Middle frontal gyrus (tissue), 1 donor: ENCODE measurements around the gene CHDH.

Experiments
- DNase-seq: peaks from one replicate; pipeline ENCODE4 v3.0.0-alpha.2; 2015; ENCODE audit warnings: low spot score; ENCODE audit errors: extremely low spot score

The CHDH gene

DNA sequence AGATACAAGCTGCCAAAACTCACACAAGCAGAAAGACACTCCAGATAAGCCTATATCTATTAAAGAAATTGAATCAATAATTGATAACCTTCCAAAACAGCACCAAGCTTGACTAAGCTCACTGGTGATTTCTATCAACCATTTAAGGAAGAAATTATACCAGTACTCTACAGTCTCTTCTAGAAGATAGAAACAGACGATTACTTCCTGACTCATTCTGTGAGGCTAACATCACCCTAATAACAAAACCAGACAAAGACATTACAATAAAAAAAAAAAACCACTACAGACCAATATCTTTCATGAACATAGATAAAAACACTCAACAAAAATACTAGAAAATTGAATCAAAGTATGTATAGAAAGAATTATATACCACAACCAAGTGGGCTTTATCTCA lies 20.2 kb downstream of the CHDH start:
- no peak for DNase-seq

DNA sequence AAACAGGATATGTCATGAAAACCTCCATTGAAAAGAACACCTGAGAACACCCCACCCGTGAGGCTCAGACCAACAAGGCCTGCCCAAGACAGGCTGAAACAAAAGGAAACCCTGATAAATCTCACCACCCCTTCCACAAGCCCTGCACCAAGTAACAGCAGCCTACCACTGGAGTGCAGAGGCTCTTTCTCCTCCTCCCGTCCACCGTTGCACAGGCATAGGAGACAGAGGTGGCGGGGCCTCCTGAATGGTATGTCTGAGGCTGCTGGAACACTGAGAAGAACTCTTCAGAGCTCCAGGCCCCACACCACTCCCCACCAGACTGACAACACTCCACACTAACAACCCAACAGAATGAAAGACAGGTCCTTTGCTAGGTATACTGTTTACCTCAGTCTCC lies 21.4 kb downstream of the CHDH start:
- DNase-seq: no peak

DNA sequence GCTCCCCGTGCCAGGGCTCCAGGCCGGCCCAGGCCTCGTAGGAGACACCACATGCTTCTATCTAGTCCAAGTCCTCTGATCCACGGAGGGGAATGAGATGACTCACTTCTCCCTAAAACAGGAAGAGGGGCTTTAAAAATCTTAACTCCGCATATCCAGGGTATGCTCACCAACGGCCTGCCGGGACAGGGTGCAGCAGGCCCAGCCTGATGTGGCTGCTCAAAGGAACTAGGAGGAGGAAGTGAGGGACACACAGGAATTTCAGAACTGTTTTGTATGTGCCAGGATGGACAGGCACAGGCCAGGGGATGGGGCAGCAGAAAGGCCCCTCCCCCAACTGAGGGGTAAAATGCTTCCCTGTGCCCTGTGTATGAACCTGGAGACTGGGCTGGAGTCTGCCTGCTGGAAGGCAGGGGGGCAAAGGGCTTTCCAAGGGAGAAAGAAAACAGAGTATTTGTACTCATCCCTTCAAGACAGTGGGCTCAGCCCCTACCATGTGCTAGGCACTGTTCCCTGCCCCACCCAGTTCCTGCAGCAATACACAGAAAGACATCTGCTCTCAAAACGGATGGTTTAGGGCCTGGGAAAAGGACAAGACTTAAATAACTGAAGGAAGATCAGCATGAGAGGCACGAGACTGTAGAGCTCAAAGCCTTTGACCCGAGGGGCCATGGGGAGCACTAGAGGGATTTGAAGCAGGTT lies 22.1 kb downstream of the CHDH start:
- DNase-seq: no peak

DNA sequence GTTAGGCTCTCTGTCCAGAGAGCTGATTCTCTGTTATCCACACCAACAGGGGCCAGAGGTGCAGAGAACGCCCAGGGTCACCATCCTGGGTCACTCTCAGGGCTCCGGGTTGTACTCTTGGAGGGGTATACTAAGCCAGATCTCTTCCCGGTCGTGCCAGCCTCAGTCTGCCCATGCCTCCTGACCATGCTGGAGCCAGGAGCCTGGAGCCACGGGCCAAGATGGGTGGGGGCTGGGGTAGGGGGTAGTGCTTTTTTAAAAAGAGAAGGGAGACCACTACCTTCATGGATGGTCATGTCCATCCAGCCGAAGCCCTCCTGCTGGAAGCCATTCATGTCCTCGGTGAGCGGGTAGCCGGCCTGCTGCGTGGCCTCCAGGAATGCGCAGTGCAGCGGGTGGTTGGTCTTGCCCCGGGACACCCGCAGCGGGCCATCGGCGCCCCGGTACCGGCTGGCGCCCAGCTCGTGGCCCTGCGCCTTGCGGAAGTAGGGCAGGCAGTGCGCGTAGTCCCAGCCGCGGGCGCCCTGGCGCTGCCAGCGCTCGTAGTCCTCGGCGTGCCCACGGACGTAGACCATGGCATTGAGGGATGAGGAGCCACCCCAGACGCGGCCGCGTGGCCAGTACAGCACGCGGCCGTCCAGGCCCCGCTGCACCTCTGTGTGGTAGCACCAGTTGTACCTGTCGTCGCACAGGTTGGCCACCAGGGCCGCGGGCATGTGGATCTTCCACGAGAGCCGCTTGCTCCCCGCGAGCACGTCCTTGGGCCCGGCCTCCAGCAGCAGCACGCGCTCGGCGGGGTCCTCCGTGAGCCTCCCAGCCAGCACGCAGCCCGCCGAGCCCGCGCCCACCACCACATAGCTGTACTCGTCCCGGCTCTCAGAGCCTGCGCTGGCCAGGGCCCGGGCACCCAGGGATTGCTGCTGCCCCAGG lies 22.9 kb downstream of the CHDH start:
- no peak for DNase-seq

DNA sequence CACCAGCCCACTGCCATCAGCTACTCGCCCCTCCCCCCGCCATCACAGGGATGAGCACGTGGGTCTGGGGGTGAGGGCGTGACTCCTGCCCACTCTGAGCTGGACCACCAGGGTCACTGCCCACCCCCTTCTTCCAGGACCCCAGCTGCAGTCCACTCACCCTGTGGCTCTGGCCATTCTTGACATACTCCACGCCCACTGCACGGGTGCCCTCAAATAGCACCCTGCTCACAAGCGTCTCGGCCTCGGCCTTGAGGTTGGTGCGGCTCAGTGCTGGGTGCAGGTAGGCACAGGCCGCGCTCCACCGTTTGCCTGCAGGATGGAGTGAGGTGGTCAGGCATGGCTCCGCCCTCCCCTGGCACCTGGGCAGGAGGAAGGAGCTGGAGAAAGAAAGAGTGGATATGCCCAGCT lies 23.9 kb downstream of the CHDH start:
- DNase-seq: no peak

DNA sequence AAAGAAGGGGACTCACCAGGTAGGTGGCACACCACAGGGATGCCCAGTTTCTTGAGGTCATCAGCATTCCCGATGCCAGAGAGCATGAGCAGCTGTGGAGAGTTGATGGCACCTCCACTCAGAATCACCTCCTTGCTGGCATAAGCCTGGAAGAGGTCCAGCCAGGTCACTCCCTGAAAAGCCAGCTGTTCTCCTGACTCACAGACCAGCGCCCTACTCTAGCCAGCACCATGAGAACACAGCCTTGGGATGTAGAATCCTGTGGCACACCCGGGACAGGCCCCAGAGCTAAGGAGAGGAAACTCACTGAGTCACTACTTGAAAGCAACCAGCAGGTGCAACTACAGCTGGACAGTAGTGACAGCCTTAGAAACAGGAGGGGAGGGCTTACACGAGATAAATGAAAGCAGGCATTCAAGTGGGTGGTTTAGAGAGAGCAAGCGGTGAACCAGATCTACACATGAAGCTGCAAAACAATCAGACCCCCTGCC lies 24.5 kb downstream of the CHDH start:
- no peak for DNase-seq

DNA sequence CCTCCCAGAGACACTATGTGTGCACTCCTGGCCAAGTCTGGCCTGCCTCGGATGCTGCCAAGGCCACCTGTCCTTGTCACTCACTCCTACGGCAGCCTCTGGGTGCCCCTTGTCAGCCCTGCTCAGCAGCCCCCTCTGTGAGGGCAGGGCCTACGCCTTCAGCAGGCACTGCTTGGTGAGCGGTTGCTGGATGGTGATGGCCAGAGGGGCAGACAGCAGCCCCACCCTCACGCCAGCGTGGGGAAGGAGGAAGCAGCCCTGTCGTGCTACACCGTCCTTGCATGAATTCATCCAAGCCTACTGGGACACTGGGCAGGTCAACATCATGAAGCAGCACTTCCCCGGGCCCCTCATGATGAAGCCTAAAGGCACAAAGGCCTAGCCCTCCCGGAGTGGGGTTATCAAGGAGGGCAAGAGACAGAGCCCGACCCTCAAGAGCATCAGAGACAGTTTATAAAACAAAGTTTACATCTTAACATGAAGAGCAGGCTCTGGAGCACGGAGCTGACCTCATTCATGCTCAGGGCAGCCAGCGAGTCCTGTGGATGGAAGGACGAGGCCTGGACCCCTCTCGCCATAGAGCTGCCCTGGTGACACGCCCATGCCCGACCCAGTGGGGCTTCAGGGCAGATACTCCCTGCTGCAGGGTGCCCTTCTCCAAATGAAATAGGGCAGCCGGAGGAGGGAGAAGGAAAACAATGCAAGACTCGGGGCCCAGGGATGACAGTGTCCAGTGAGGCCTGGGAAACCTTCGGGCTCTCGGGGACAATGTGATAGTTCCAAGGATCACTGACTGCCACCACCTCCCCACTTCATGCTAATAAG lies 25.3 kb downstream of the CHDH start:
- DNase-seq: no peak

DNA sequence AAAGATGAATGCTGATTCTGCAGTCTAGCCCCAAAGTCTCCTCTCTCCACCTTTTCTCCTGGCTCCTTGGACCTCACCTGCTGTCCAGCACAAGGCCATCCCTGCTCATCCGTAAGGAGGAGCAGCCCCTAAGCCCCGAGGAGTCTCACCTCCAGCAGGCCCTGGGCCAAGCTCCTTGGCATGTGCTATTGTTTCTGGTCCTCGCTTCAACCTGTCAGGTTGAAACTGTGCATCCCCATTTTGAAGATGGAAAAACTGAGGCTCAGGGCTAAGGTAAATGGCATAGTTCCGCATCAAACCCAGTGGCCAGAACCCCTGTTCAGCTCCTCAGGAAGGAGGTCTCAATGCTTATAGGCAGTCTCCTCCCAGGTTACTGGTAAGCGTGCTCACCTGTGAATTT lies 26.1 kb downstream of the CHDH start:
- no peak for DNase-seq

DNA sequence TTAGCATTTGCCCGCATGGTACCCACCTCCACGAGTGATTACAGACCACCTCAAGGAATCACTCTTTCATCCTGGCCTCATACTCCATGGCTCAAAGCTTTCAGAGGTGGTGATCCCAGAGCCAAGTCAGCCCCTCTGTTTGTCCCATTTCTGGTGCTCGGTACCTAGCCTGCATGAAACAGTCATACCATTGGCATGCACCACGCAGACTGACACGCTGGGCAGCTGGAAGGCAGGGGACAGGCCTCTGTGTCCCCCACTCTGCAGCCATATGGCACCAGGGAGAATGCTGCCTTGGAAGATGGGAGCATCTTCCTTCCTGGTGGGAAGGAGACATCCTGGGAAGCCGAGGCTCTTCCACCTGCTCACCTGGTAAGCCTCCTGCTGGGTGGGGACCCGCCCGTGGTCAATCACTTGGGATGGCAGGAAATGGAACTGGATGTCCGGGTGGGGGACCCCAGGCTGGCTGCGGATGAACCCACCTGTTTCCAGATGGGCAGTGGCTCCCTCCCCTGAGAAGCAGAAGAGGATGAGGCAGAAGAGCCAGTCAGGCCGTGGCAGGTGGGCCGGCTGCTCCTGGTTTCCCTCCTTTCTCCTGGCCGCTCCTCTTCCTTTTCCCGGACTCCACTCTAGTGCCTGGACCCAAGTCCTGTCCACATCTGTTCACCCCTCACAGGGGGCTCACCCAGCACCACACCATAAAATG lies 26.9 kb downstream of the CHDH start:
- no peak for DNase-seq

DNA sequence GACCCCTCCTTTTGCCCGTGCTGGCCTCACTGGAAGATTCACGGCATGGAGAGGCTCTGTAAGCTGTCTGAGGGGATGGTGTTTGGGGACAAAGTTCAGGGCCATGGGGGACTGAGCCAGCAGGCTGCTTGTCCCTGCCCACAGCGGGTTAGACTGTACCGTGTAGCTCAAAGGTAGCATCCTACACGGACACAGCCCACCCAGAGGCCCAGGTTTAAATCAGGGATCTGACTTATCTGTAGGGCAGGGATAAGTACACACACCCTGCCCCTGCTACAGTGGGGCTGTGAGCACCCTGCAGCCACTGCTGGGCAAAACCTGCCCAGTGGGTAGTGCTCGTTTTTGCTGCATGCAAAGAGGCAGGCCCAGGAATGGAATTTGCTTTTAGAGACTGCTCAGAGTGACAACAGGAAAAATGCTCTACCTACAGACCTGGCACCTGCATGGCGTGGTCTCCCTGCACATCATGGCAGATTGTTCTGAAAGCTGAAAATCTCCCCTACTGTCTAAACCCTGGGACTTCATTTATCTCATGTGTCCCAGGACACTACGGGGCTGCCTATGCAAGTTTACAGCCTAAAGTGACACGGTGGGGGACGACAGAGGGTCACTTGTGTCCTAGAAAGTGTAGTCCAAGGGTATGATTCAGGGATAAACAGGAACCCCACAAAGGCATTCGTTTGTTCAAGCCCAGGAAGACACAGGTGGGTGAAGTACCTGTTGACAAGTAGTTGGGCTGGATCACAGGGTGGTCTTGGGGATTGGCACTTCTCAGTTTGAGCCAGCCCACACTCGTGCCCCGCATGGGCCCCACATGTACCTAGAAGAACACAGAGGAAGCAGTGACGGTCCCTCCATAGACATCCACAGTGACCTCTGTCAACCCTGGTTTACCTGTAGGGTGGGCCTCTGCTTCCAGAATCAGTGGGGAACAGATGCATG lies 27.7 kb downstream of the CHDH start:
- no peak for DNase-seq

DNA sequence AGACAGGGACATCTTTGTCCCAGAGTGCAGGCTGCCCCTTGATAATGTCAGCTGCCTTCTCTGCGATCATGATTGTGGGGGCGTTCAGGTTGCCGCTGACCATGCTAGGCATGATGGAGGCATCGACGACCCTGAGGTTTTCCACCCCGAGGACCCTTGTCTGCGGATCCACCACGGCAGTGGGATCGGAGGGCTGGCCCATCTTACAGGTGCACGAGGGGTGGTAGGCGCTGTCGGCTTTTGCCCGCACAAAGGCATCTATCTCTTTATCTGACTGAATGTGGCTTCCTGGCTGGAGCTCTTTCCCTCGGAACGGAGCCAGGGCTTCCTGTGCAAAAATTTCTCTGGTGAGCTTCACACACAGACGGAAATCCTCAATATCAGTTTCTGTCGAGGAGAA lies 28.4 kb downstream of the CHDH start:
- no peak for DNase-seq

DNA sequence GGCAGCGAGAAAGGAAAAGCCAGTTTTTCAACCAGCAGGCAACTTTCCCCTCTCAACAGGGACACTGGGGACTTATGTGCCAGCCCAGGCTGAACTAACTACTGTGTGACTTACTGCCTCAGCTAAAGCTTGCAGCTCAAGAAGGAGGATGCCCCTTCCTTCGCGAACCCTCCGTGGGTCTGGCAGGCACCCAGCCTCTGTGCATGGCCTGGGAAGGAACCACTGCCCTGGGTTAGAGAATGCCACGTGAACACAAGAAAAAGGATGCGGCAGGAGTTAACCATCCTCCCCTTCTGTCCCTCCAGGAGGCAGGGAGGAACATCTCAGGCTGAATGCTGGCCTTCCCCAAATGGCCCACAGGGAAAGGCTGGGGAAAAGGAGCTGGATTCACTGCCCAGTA lies 29.0 kb downstream of the CHDH start:
- DNase-seq: no peak

DNA sequence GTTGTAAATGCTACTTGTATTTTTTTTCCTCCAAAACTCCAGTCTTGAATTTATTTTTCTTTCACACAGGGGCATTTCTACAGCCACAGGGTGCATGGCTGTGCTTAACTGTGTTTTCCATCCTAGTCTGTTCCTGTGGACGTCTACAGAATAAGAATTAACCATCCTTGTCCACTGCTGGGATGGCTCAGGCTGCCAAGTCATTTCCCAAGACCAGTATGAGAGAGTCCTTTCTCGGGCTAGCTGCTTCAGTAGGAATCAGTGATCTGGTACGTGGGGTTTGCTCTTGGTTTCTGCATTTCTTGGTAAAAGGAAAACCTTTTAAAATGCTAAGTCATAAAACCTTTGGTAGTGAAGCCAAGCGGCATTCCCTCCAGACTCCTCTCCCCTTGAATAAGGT lies 29.8 kb downstream of the CHDH start:
- no peak for DNase-seq

DNA sequence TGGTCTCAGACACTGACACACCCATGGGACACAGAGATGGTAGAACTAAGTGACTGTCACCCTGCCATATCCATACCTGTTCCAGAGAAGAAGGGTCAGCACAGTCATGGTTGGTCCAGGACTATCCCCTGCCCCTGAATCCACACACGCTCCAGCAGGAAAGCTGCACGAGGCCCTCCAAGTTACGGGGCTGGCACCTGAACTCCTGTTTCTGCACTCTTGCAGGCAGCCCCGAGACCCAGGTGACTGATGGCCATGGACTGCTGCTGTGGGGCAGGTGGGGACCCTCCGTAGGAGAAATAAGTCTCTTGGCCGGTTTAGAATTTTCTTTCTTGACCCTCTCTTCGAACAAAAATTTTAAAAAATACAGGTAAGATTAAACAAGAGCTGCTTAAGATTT lies 30.6 kb downstream of the CHDH start:
- DNase-seq: no peak

DNA sequence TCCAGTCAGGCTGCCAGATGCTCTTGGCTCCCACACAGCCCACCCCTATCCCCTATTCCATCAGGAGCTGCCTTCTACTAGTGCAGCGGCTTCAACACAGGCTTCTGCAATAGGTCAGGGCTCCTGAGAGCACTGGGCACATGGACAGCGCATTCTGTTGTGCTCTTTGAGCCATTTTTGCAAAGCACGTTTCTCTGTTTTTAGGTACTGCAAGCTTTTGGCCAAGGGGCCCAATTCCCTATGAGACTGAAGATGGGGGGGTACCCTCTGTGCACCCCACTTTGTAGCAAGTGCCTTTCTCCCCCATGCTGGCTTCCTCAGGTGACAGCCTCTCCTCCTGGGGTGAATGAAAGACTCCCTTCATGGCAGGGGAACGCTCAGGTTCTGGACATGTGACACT lies 31.2 kb downstream of the CHDH start:
- DNase-seq: no peak

DNA sequence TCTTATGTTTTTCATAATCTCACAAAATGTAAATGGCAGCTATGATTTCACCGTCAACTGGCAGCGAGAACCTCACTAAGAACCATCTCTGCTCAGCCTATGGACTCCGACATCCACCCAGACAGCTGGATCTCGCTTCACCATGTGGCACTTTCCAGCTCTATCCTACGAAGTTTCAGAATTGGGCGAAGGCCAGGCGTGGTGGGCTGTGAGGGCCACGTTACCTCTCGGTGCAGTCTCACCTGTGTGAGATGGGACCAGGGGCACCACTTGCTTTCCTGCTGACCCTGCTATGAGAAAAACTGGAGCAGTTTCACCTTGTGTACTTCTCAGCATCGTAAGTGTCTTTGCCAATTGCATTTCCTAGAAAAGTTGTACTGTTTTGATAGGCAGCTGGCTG lies 32.3 kb downstream of the CHDH start:
- DNase-seq: no peak

DNA sequence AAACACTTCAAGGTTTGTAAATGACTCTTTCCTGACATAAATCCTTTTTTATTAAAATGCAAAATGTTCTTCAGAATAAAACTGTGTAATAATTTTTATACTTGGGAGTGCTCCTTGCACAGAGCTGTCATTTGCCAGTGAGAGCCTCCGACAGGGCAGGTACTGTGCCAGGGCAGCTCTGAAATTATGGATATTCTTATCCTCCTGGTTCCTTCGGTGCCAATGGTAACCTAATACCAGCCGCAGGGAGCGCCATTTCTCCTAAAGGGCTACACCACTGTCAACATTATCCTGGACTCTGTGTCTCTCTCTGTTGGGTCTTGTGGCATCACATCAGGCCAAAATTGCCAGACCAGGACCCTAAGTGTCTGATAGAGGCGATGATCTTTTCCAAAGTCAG lies 33.0 kb downstream of the CHDH start:
- no peak for DNase-seq

DNA sequence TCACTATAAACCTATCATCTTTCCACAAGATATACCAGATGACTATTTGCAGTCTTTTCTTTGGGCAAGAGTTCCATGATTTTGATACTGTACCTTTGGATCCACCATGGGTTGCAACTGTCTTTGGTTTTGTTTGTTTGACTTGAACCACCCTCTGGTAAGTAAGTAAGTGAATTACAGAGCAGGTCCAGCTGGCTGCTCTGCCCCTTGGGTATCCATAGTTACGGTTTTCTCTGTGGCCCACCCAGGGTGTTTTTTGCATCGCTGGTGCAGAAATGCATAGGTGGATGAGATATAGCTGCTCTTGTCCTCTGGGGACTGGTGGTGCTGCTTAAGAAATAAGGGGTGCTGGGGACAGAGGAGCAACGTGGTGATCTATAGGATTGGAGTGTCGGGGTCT lies 33.8 kb downstream of the CHDH start:
- no peak for DNase-seq

DNA sequence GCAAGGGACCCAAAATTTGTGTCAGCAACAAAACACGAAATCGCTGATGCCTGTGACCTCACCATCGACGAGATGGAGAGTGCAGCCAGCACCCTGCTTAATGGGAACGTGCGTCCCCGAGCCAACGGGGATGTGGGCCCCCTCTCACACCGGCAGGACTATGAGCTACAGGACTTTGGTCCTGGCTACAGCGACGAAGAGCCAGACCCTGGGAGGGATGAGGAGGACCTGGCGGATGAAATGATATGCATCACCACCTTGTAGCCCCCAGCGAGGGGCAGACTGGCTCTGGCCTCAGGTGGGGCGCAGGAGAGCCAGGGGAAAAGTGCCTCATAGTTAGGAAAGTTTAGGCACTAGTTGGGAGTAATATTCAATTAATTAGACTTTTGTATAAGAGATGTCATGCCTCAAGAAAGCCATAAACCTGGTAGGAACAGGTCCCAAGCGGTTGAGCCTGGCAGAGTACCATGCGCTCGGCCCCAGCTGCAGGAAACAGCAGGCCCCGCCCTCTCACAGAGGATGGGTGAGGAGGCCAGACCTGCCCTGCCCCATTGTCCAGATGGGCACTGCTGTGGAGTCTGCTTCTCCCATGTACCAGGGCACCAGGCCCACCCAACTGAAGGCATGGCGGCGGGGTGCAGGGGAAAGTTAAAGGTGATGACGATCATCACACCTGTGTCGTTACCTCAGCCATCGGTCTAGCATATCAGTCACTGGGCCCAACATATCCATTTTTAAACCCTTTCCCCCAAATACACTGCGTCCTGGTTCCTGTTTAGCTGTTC lies 34.9 kb downstream of the CHDH start:
- DNase-seq: no peak
